Neuron (in vitro differentiated cells): ENCODE data around the gene TMC1.

Experiments used
- H2AFZ ChIP-seq: one replicate; pipeline ENCODE4 v1.6.1; 2013; ENCODE audit warnings: low read depth, mild to moderate bottlenecking, inconsistent platforms, low read length, moderate library complexity
- H3K27me3 ChIP-seq: one replicate; pipeline ENCODE4 v1.6.1; 2013; ENCODE audit warnings: low read length; ENCODE audit not compliant: insufficient read depth
- H3K36me3 ChIP-seq: one replicate; pipeline ENCODE4 v1.6.1; 2013; ENCODE audit warnings: low read length; ENCODE audit not compliant: insufficient read depth
- H3K4me1 ChIP-seq: one replicate; pipeline ENCODE4 v1.6.1; 2013; ENCODE audit warnings: low read length; ENCODE audit not compliant: insufficient read depth
- H3K4me3 ChIP-seq: 2 replicates; pipeline ENCODE4 v1.5.1; 2013; ENCODE audit warnings: mild to moderate bottlenecking, low read length, moderate library complexity
- H3K9me3 ChIP-seq: one replicate; pipeline ENCODE4 v1.6.1; 2013; ENCODE audit warnings: low read length

The TMC1 gene

GRCh38 chr9:72691671-72692070 lies 170.3 kb downstream of the TMC1 start:
- no peaks in the 10 kb centered on the region for H3K27me3 ChIP-seq
- H3K9me3 ChIP-seq, result no peaks in the 10 kb centered on the region
- H2AFZ ChIP-seq, result no peak overlapping the region
- H3K36me3 ChIP-seq, result no peaks in the 10 kb centered on the region
- H3K4me3 ChIP-seq, result no peak overlapping the region
- H3K4me1 ChIP-seq, result peaks cover 19% of the 10 kb centered on the region

- no peaks in the 10 kb centered on the region for H3K9me3 ChIP-seq
- H3K4me1 ChIP-seq, result peaks cover 6% of the 10 kb centered on the region
- H3K4me3 ChIP-seq, result no peak overlapping the region
- no peak overlapping the region for H2AFZ ChIP-seq
- H3K36me3 ChIP-seq, result no peaks in the 10 kb centered on the region
- no peaks in the 10 kb centered on the region for H3K27me3 ChIP-seq
Observed at GRCh38 chr9:72695365-72695764, 174.0 kb downstream of the TMC1 start.

- Histone ChIP-seq H2AFZ (no peak overlapping the region), H3K4me1 (peaks cover 11% of the 10 kb centered on the region), H3K4me3 (no peak overlapping the region), H3K36me3 (no peaks in the 10 kb centered on the region), H3K27me3 (no peaks in the 10 kb centered on the region), H3K9me3 (no peaks in the 10 kb centered on the region)
Observed at GRCh38 chr9:72696511-72696910, 175.1 kb downstream of the TMC1 start.

GRCh38 chr9:72701510-72701909 lies 180.1 kb downstream of the TMC1 start:
- Histone ChIP-seq H3K4me1 (peaks cover 10% of the 10 kb centered on the region), H2AFZ (no peak overlapping the region), H3K4me3 (no peak overlapping the region), H3K36me3 (no peaks in the 10 kb centered on the region), H3K9me3 (no peaks in the 10 kb centered on the region), H3K27me3 (no peaks in the 10 kb centered on the region)

GRCh38 chr9:72703574-72703973 lies 182.2 kb downstream of the TMC1 start:
- no peak overlapping the region for H2AFZ ChIP-seq
- no peaks in the 10 kb centered on the region for H3K9me3 ChIP-seq
- H3K36me3 ChIP-seq, result no peaks in the 10 kb centered on the region
- peaks cover 10% of the 10 kb centered on the region for H3K4me1 ChIP-seq
- H3K27me3 ChIP-seq, result no peaks in the 10 kb centered on the region
- no peak overlapping the region for H3K4me3 ChIP-seq

- Histone ChIP-seq H3K4me1 (peaks cover 10% of the 10 kb centered on the region), H3K9me3 (no peaks in the 10 kb centered on the region), H3K4me3 (no peak overlapping the region), H2AFZ (no peak overlapping the region), H3K27me3 (no peaks in the 10 kb centered on the region), H3K36me3 (no peaks in the 10 kb centered on the region)
Observed at GRCh38 chr9:72704688-72705375, 183.4 kb downstream of the TMC1 start.

- Histone ChIP-seq H3K36me3 (no peaks in the 10 kb centered on the region), H3K9me3 (no peaks in the 10 kb centered on the region), H3K4me3 (no peak overlapping the region), H3K4me1 (peaks cover 10% of the 10 kb centered on the region), H2AFZ (no peak overlapping the region), H3K27me3 (no peaks in the 10 kb centered on the region)
Observed at GRCh38 chr9:72718503-72718902, 197.1 kb downstream of the TMC1 start.

GRCh38 chr9:72721067-72721466 lies 199.7 kb downstream of the TMC1 start:
- Histone ChIP-seq H3K27me3 (no peaks in the 10 kb centered on the region), H3K4me1 (peaks cover 10% of the 10 kb centered on the region), H3K4me3 (no peak overlapping the region), H3K36me3 (no peaks in the 10 kb centered on the region), H3K9me3 (no peaks in the 10 kb centered on the region), H2AFZ (peak overlapping the region; percentile 32)

- no peak overlapping the region for H3K4me3 ChIP-seq
- no peaks in the 10 kb centered on the region for H3K36me3 ChIP-seq
- H2AFZ ChIP-seq, result peak overlapping the region; percentile 12
- H3K9me3 ChIP-seq, result no peaks in the 10 kb centered on the region
- H3K4me1 ChIP-seq, result peaks cover 29% of the 10 kb centered on the region
- H3K27me3 ChIP-seq, result no peaks in the 10 kb centered on the region
Observed at GRCh38 chr9:72726947-72727346, 205.5 kb downstream of the TMC1 start.

GRCh38 chr9:72728031-72728770 lies 206.8 kb downstream of the TMC1 start:
- H3K36me3 ChIP-seq, result no peaks in the 10 kb centered on the region
- H3K27me3 ChIP-seq, result no peaks in the 10 kb centered on the region
- H3K4me3 ChIP-seq, result no peak overlapping the region
- H3K4me1 ChIP-seq, result peaks cover 29% of the 10 kb centered on the region
- H3K9me3 ChIP-seq, result no peaks in the 10 kb centered on the region
- H2AFZ ChIP-seq, result peak overlapping the region; percentile 12

GRCh38 chr9:72733895-72734294 lies 212.5 kb downstream of the TMC1 start:
- peaks cover 3% of the 10 kb centered on the region for H3K4me1 ChIP-seq
- H3K27me3 ChIP-seq, result no peaks in the 10 kb centered on the region
- H3K4me3 ChIP-seq, result no peak overlapping the region
- no peaks in the 10 kb centered on the region for H3K36me3 ChIP-seq
- H3K9me3 ChIP-seq, result no peaks in the 10 kb centered on the region
- peak overlapping the region; percentile 58 for H2AFZ ChIP-seq

GRCh38 chr9:72734631-72735030 lies 213.2 kb downstream of the TMC1 start:
- Histone ChIP-seq H3K4me3 (no peak overlapping the region), H3K9me3 (no peaks in the 10 kb centered on the region), H2AFZ (no peak overlapping the region), H3K4me1 (peaks cover 2% of the 10 kb centered on the region), H3K36me3 (no peaks in the 10 kb centered on the region), H3K27me3 (no peaks in the 10 kb centered on the region)

GRCh38 chr9:72743836-72744235 lies 222.4 kb downstream of the TMC1 start:
- no peaks in the 10 kb centered on the region for H3K36me3 ChIP-seq
- H3K27me3 ChIP-seq, result no peaks in the 10 kb centered on the region
- H3K4me3 ChIP-seq, result no peak overlapping the region
- no peaks in the 10 kb centered on the region for H3K4me1 ChIP-seq
- no peaks in the 10 kb centered on the region for H3K9me3 ChIP-seq
- no peak overlapping the region for H2AFZ ChIP-seq
